ENCODE measurements around the gene SUPT3H. TPM values are rescaled to one million over a fixed set of nuclear protein-coding genes. Genes with fewer than 3 reads are reported as not detected.

The SUPT3H gene
- total RNA-seq, 1 donor from 2014 or later = 9.5 TPM

GRCh38 chr6:44820321-44820720, 557.4 kb downstream of the SUPT3H start:
- intact Hi-C loops (cut with micrococcal nuclease) = no loop called here

GRCh38 chr6:44811456-44811855, 566.3 kb downstream of the SUPT3H start:
- intact Hi-C loops (cut with micrococcal nuclease) = no loop called here

GRCh38 chr6:44809258-44809657, 568.5 kb downstream of the SUPT3H start:
- intact Hi-C loops (cut with micrococcal nuclease) = no loop called here

DNA sequence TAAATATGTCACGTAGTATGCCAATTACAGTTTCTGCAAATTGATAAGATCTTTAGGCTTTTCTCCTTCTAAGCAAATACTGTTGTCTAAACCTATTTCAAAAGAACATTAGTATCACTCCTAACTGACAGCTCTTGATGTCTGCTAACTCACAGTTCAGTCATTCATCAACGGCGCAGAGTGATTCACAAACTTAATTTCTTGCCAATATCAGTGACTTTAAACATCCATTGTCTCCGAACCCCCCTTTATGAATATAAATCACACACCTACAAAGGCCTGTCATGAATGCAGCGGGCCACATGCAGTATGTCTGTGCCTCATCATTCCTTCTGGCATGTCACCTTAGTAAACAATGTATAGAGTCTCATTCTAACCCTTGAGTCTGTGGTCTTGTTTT, 569.6 kb downstream of the SUPT3H start:
- intact Hi-C loops (cut with micrococcal nuclease) = no loop called here

GRCh38 chr6:44806656-44807055, 571.1 kb downstream of the SUPT3H start:
- intact Hi-C loops (cut with micrococcal nuclease) = no loop called here

- intact Hi-C loops (cut with micrococcal nuclease) = no loop called here
Observed at GRCh38 chr6:44805238-44805846, 572.4 kb downstream of the SUPT3H start.

- intact Hi-C loops (cut with micrococcal nuclease) = no loop called here
Observed at GRCh38 chr6:44804546-44805159, 573.1 kb downstream of the SUPT3H start.

GRCh38 chr6:44804016-44804415, 573.7 kb downstream of the SUPT3H start:
- intact Hi-C loops (cut with micrococcal nuclease) = no loop called here

DNA sequence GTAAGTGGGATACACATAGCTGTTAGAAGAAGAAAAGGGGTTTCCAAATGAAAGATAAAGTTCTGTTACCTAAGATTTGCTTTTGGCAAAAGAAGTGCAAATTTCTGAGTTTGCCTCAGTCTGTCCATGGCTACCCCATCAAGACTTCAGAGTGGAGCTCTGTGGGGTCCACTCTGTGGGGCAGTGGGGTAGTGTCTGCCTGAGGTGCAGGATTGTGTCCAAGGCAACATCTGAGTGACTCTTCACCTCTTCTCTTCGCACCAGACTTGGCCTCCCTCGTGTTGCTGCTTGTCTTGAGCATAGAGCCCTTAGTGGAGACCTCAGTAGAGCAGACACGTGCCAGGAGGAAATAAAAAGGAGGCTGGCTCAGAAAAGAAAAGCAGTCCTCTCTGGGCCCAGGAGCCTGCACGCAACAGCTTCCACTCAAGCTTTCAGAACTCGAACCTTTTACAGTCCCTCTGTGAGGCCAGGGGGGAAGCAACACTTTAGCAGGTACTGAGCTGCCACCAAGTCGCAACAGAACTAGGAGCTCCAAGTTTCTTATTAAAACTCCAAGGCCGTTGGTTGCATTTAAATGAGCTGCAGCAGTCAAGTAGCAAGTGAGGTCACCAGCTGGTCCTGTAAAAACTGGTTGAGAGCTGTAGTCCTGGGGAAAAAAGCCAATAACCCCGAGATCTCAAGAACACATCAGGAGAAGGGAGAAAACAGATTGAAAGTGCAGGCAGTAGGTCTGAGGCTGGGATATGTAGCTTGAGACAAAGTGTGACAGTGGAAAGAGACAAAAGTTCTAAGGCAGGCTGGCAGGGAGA, 576.7 kb downstream of the SUPT3H start:
- intact Hi-C loops (cut with micrococcal nuclease) = no loop called here

DNA sequence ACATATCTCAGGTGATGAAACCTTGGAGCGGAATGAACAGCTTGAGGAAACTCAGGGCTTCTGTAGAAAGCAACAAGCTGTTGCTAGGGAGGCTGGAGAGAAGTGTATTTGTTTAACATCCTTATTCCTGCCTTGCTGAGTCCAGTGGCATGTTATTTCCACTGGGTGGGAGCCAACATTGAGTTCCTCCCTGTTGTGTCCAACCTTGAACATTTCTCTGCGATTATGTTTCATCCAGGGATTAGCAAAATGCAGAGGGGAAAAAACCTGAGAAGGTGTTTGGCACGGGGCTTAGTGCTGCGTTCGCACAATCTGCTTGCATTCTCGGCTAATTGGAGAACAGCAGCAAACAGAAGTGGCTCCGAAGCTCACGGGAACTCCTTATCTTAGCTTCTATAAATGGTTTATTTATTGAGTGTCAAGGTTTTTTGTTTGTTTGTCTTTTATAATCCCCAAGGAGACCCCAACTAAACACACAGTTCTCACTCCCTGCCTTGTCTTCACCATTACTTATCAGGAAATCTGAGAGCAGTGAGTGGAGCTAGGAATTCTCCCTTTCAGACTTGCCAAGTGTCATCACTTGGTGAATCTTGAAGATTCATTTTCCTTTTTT, 577.5 kb downstream of the SUPT3H start:
- intact Hi-C loops (cut with micrococcal nuclease) = no loop called here

DNA sequence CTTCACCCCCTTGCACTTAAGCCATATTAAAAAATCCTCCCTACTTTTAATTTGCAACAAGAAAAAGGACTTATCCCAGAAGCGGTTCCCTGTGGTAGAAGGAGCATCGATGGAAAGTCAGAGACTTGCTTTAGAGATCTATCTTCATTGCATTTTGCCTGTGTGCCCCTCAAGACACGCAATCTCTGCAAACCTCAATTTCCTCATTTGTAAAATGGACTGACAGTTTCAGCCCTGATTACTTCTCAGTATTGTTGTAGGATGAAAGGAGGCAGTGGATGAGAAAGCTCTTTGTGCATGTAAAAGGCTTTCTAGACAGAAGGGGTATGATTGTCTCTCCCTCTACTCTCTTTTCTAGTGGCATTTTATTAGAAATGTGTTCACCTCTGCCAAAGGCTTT, 580.0 kb downstream of the SUPT3H start:
- intact Hi-C loops (cut with micrococcal nuclease) = no loop called here

GRCh38 chr6:44795326-44795725, 582.4 kb downstream of the SUPT3H start:
- intact Hi-C loops (cut with micrococcal nuclease) = no loop called here

DNA sequence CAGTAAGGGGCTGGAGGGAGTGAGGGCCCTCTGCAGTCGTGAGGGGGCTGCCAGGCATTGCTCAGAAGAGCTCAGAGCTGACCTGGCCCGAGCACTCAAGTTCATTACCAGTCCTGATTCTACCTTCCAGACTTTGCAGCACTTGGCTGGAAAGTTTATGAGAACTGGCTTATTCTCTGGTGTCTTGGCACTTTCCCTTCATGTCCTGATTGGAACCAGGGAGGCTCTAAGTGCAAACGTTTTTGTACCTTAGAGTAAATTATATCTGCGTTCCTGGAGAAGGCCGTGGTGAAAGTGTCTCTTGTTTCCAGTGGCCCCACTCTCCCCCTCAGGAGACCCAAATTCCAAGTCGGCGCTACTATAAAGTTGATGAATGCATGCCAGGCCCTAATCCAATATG, 587.9 kb downstream of the SUPT3H start:
- intact Hi-C loops (cut with micrococcal nuclease) = no loop called here

DNA sequence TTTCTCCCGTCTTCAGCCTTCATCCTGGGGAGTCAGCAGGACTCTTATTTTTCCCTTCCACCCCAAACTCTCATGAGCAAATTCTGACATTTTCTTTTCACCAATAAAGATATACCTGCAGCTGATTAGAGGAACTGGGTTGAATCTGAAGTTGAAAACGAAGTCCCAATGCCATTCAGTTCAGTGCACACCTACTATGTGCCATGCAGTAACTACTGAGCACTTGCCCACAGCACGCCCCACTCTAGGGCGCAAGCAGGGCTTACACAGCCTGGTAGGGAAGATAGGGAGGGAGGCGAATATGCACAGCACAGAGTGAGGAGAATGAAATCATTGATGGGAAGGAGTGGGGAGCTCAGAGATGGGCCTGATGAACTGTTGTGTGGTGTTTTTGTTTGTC, 588.7 kb downstream of the SUPT3H start:
- intact Hi-C loops (cut with micrococcal nuclease) = no loop called here

DNA sequence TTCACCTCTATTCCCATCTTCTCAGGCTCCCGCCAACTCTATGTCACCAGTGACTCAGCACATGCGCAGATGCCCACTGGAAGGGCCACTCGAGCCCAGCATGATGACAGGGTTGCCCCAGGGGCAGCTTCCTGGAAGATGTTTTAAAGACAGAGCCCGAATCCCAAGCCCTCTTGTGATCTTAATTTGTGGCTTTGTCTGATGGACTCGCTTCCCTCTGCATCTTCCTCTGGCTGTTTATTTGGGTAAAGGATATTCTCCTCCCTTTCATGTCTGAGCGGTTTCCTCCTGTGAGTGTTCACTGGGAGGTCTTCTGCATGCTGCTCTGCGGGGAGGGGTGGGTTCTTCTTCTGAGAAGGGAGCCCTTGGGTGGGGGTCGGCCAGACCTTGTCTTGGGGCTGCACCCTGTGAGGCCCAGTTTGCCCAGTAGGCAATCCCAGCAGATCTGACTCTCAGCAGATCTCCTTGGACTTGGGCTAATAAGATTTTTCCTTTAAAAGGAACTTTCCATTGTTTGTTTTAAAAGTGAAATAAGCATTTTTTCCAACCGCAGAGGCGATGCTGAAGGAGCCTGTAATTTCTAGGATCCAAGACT, 589.2 kb downstream of the SUPT3H start:
- intact Hi-C loops (cut with micrococcal nuclease) = no loop called here

- intact Hi-C loops (cut with micrococcal nuclease) = no loop called here
Observed at GRCh38 chr6:44787254-44787834, 590.4 kb downstream of the SUPT3H start.

DNA sequence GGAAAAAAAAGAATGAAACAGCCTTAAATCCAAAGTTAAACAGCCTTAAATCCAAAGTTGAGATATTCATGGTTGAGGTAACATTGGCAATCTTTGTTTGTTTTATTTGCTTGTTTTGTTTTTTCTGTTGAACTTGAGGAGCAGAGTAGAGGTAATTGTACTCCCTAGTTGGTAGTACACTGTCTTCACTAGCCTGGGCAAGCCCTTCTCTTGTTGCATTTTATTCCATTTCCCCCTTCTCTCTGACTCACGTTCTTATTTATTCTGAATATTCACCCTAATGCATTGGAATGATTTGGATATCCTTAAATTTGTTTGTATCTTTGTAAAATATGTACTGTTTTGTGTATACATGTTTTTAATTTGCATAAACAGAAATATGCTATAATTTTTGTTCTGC, 592.6 kb downstream of the SUPT3H start:
- intact Hi-C loops (cut with micrococcal nuclease) = no loop called here

DNA sequence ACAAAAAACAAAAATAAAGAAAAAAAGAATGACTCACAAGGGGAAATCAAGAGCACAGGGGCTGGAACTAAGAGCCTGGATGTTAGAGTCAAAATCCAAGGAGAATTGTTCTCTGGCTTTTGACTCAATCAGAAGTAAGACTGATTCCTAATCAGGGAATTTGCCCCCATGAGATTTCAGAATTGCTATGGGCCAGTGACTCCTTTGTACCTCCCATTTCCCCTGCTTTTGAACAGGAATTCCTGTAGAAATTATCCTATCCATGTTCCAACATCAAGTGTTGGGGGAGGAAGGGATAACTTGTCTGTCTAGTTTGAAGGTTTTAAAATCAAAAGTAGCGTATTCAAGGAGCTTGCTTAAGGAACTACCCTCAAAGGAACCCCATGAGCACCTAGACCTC, 593.5 kb downstream of the SUPT3H start:
- intact Hi-C loops (cut with micrococcal nuclease) = no loop called here

DNA sequence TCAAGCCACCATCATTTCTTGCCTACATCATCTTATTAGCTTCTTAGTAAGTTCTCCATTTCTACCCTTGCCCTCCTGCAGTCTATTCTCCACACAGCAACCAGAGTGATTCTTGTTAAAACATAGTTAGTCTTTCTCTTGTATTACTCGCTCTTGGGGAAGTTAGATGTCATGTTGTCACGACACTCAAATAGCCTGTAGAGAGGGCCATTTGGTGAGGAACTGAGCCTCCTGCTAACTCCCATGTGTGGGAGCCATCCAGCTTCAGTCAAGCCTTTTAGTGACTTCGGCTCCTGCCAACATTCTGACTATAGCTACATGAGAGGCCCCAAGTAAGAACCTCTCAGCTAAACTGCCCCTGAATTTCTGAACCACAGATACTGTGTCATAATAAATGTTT, 594.8 kb downstream of the SUPT3H start:
- intact Hi-C loops (cut with micrococcal nuclease) = no loop called here

DNA sequence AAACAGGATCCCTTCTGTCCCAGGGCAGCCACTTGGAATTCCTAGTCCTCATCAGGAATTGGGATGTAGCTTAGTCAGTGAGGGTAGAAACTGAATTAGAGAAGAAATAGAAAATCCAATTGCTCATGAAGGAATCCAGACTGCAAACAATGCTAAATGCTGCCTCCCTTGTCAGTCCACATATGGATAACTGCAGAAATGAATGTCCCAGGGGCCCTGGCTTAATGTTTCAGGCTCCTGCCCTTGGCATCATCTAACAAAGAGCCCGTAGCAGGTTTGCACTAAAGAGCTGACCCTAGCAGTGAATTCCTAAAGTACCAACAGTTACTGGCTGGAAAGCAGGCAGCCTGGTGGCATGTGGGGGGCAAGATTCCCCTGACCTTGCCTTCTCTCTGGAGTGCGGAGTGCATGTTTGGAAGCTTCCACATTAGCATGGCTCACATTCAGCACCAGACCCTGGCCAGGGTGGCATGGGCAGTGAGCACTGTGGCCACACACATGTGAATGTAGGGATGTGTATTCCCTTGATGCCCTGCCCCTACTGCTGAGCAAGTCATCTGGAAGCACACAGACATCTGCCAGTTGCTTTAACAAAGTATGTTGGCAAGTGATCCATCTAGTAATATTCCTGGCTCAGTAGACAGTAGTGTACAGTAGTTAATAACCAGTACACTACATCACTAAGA, 595.7 kb downstream of the SUPT3H start:
- intact Hi-C loops (cut with micrococcal nuclease) = no loop called here

DNA sequence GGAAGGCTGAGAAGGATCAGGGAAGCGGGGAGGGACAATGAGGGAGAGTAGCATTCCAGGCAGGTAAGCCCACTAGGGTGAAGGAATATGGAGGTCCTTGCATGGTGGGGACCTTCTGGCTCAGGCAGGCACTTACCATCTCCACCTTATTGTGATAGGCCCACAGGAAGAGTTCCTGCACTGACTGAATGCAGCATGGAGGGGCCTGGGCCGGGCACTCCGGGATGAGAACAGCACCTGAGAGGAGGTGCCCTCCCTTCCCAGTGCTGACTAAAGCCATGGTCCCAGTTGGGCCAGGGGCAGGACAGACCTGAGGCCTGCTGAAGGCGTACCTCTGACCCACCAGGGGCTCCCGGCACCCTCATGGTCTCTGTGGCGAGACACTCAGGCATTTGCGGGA, 597.6 kb downstream of the SUPT3H start:
- intact Hi-C loops (cut with micrococcal nuclease) = no loop called here
